Tibial artery (tissue), 4 donors: ENCODE measurements around the gene GLT1D1.

ENCODE experiments used
- DNase-seq, 2 donors: peaks; one replicate each; pipeline ENCODE4 v3.0.0-alpha.2; 2019
- H3K27ac ChIP-seq, 2 donors: fragments of 200-600 bp; sonication (generic) in 1 of 2; 1 replicate in 1 of 2; 2 replicates in 1 of 2; pipeline ENCODE4 v1.5.1; 2018 to 2019; ENCODE audit warnings: mild to moderate bottlenecking in 1 of 2
- H3K27me3 ChIP-seq, 2 donors: fragments of 200-600 bp; sonication (generic) in 1 of 2; one replicate each; pipeline versions ENCODE4 v1.5.1 to v1.6.0; 2016 to 2019
- H3K36me3 ChIP-seq, 3 donors: fragments of 200-600 bp; sonication (generic) in 2 of 3; one replicate each; pipeline ENCODE4 v1.5.1; 2016 to 2019; ENCODE audit warnings: mild to moderate bottlenecking in 2 of 3
- H3K4me1 ChIP-seq, 4 donors: fragments of 200-600 bp; sonication (generic) in 2 of 4; 1 replicate in 3 of 4; 2 replicates in 1 of 4; pipeline ENCODE4 v1.5.1; 2016 to 2019
- H3K4me3 ChIP-seq, 2 donors: fragments of 200-600 bp; sonication (generic) in 1 of 2; 1 replicate in 1 of 2; 2 replicates in 1 of 2; pipeline ENCODE4 v1.5.1; 2018 to 2019; ENCODE audit warnings: mild to moderate bottlenecking in 2 of 2
- H3K9me3 ChIP-seq, 3 donors: fragments of 200-600 bp; sonication (generic) in 1 of 3; one replicate each; pipeline ENCODE4 v1.5.1; 2016 to 2019
- CTCF ChIP-seq, 2 experiments: fragments of 200-600 bp in 1 of 2; fragments of 450-650 bp in 1 of 2; IDR thresholded peaks; one replicate each; pipeline ENCODE4 v1.5.1; 2017 to 2019; ENCODE audit warnings: antibody characterized with exemption in 2 of 2, mild to moderate bottlenecking in 1 of 2, moderate library complexity in 1 of 2
- intact Hi-C: fragments of 100-400 bp; cut with DNase I; formaldehyde crosslinking; loops from one replicate; pipeline ENCODE4 v1.15.0; 2023; ENCODE audit warnings: low total_unique reads

The GLT1D1 gene

GRCh38 chr12:128910629-128911028, 57.4 kb downstream of the GLT1D1 start:
- TF ChIP-seq CTCF (IDR thresholded peaks at IDR 0.05) = no peak
- no peaks in the 10 kb centered on the region for H3K36me3 ChIP-seq
- H3K27me3 ChIP-seq = no peaks in the 10 kb centered on the region
- no peak for DNase-seq
- H3K4me3 ChIP-seq = no peak overlapping the region
- no peaks in the 10 kb centered on the region for H3K9me3 ChIP-seq
- H3K4me1 ChIP-seq = no peaks in the 10 kb centered on the region
- intact Hi-C loops = no loop called here
- no peak overlapping the region for H3K27ac ChIP-seq

- intact Hi-C loops = no loop called here
- TF ChIP-seq CTCF (IDR thresholded peaks at IDR 0.05) = no peak
- H3K4me3 ChIP-seq = no peak overlapping the region
- H3K4me1 ChIP-seq = no peaks in the 10 kb centered on the region
- no peaks in the 10 kb centered on the region for H3K36me3 ChIP-seq
- no peaks in the 10 kb centered on the region for H3K27me3 ChIP-seq
- no peak overlapping the region for H3K27ac ChIP-seq
- H3K9me3 ChIP-seq = no peaks in the 10 kb centered on the region
- DNase-seq = no peak
Observed at GRCh38 chr12:128911861-128912260, 58.6 kb downstream of the GLT1D1 start.

- Histone ChIP-seq H3K27ac (no peak overlapping the region), H3K27me3 (no peaks in the 10 kb centered on the region), H3K9me3 (no peaks in the 10 kb centered on the region), H3K4me3 (no peak overlapping the region), H3K36me3 (no peaks in the 10 kb centered on the region), H3K4me1 (peaks cover 0 to 2% (median 0%) of the 10 kb centered on the region in 4 donors)
- no peak for TF ChIP-seq CTCF (IDR thresholded peaks at IDR 0.05)
- intact Hi-C loops = no loop called here
- no peak for DNase-seq
Observed at GRCh38 chr12:128914908-128915563, 61.8 kb downstream of the GLT1D1 start.

- DNase-seq = no peak
- Histone ChIP-seq H3K4me3 (no peak overlapping the region), H3K27ac (no peak overlapping the region), H3K9me3 (no peaks in the 10 kb centered on the region), H3K36me3 (no peaks in the 10 kb centered on the region), H3K4me1 (peaks cover 0 to 9% (median 1%) of the 10 kb centered on the region in 4 donors), H3K27me3 (no peaks in the 10 kb centered on the region)
- no peak for TF ChIP-seq CTCF (IDR thresholded peaks at IDR 0.05)
- intact Hi-C loops = no loop called here
Observed at GRCh38 chr12:128916425-128916824, 63.1 kb downstream of the GLT1D1 start.

GRCh38 chr12:128918481-128919260, 65.4 kb downstream of the GLT1D1 start:
- H3K27me3 ChIP-seq = no peaks in the 10 kb centered on the region
- TF ChIP-seq CTCF (IDR thresholded peaks at IDR 0.05) = no peak
- intact Hi-C loops = no loop called here
- H3K27ac ChIP-seq = no peak overlapping the region
- H3K4me3 ChIP-seq = no peak overlapping the region
- H3K4me1 ChIP-seq = peaks cover 0 to 9% (median 1%) of the 10 kb centered on the region in 4 donors
- H3K9me3 ChIP-seq = no peaks in the 10 kb centered on the region
- H3K36me3 ChIP-seq = no peaks in the 10 kb centered on the region
- no peak for DNase-seq
